K562 (cell line): ENCODE results near the gene KIF5A. TPM values are rescaled to one million over a fixed set of nuclear protein-coding genes. Genes with fewer than 3 reads are reported as not detected.

Experiments used
- AFF1 ChIP-seq, 2 experiments: fragments of 450-650 bp; IDR thresholded peaks; 2 replicates each; pipeline ENCODE4 v1.6.1; 2018; ENCODE audit warnings: mild to moderate bottlenecking in 2 of 2, low read depth in 1 of 2; ENCODE audit not compliant: partially characterized antibody in 2 of 2
- BCL6 ChIP-seq: fragments of 250-450 bp; sonication (Bioruptor Pico); IDR thresholded peaks from 2 replicates; pipeline ENCODE4 v1.4.0; 2020
- C11orf30 ChIP-seq: fragments of 450-650 bp; IDR thresholded peaks from 2 replicates; pipeline ENCODE4 v1.6.1; 2016; ENCODE audit warnings: low read depth, mild to moderate bottlenecking
- CBX8 ChIP-seq: fragments of 200-600 bp; sonication (generic); IDR thresholded peaks from 2 replicates; pipeline ENCODE4 v1.6.1; 2012; ENCODE audit warnings: borderline replicate concordance, mixed run types, low read depth, mild to moderate bottlenecking, moderate library complexity, mixed read lengths, low read length, control low read depth, inconsistent platforms; ENCODE audit not compliant: poor library complexity, severe bottlenecking; ENCODE audit errors: extremely low read depth
- CHD4 ChIP-seq: fragments of 200-600 bp; sonication (generic); IDR thresholded peaks from 3 replicates; pipeline ENCODE4 v1.6.1; 2012; ENCODE audit warnings: low read depth, mild to moderate bottlenecking, mixed read lengths, low read length, inconsistent platforms; ENCODE audit not compliant: insufficient read depth, insufficient replicate concordance, poor library complexity, severe bottlenecking
- E2F3 ChIP-seq: fragments of 250-450 bp; sonication (Bioruptor Pico); IDR thresholded peaks from 2 replicates; pipeline ENCODE4 v1.4.0; 2020; ENCODE audit warnings: mild to moderate bottlenecking
- GATAD2A ChIP-seq: fragments of 450-650 bp; IDR thresholded peaks from 2 replicates; pipeline ENCODE4 v1.6.1; 2017
- MEIS2 ChIP-seq: fragments of 450-650 bp; IDR thresholded peaks from 2 replicates; pipeline ENCODE4 v1.6.1; 2014; ENCODE audit warnings: mild to moderate bottlenecking; ENCODE audit not compliant: partially characterized antibody
- NFYB ChIP-seq: IDR thresholded peaks from 2 replicates; pipeline ENCODE4 v1.6.1; 2011; ENCODE audit warnings: mild to moderate bottlenecking, moderate library complexity; ENCODE audit not compliant: insufficient read length; ENCODE audit errors: extremely low read depth
- NR2C1 ChIP-seq, 2 experiments: fragments of 450-650 bp; IDR thresholded peaks; 2 replicates each; pipeline ENCODE4 v1.6.1; 2017; ENCODE audit warnings: mild to moderate bottlenecking in 2 of 2, antibody characterized with exemption in 1 of 2, inconsistent platforms in 1 of 2, missing compliant biosample characterization in 1 of 2, missing genetic modification characterization in 1 of 2
- RAD51 ChIP-seq: fragments of 450-650 bp; IDR thresholded peaks from 2 replicates; pipeline ENCODE4 v1.7.1; 2016; ENCODE audit warnings: low read depth, mild to moderate bottlenecking, borderline replicate concordance
- RBBP5 ChIP-seq: fragments of 200-600 bp; sonication (generic); IDR thresholded peaks from 2 replicates; pipeline ENCODE4 v1.6.1; 2012; ENCODE audit warnings: borderline replicate concordance, mild to moderate bottlenecking, low read length, control low read depth, inconsistent platforms; ENCODE audit not compliant: insufficient read depth, poor library complexity, severe bottlenecking
- RBM39 ChIP-seq: fragments of 200-400 bp; formaldehyde crosslinking; optimal IDR thresholded peaks from 2 replicates; pipeline ENCODE3; 2018; ENCODE audit warnings: low read depth, low read length
- SAFB ChIP-seq: fragments of 200-400 bp; formaldehyde crosslinking; IDR thresholded peaks from 2 replicates; pipeline ENCODE4 v1.6.1; 2017; ENCODE audit warnings: low read depth, low read length, borderline replicate concordance
- TEAD4 ChIP-seq, 2 experiments: sonication (generic) in 1 of 2; formaldehyde crosslinking in 1 of 2; IDR thresholded peaks; 2 replicates each; pipeline versions ENCODE4 v1.6.1 to v1.8.0; 2012 to 2022; ENCODE audit warnings: borderline replicate concordance in 1 of 2, inconsistent platforms in 1 of 2, low read length in 1 of 2, mild to moderate bottlenecking in 1 of 2, missing genetic modification reagents in 1 of 2
- ZFPM2 ChIP-seq: fragments of 250-450 bp; sonication (Bioruptor Pico); IDR thresholded peaks from 2 replicates; pipeline ENCODE4 v1.5.1; 2022; ENCODE audit warnings: mild to moderate bottlenecking
- ZNF224 ChIP-seq: sonication (generic); formaldehyde crosslinking; IDR thresholded peaks from 2 replicates; pipeline ENCODE4 v1.8.0; 2022; ENCODE audit warnings: mild to moderate bottlenecking, missing genetic modification reagents
- ZNF316 ChIP-seq: fragments of 450-650 bp; IDR thresholded peaks from 2 replicates; pipeline ENCODE4 v1.6.1; 2016
- ZNF764 ChIP-seq: fragments of 250-450 bp; sonication (Bioruptor Pico); IDR thresholded peaks from 2 replicates; pipeline ENCODE4 v1.4.0; 2020; ENCODE audit warnings: low read depth, mild to moderate bottlenecking, moderate library complexity
- polyA plus RNA-seq, 8 experiments: library from polyadenylated mRNA; depleted of rRNA in 4 of 8; stranded (reverse) in 5 of 8; unstranded in 3 of 8; fragments of >200 nt; fragmentation: Nextera tagmentation in 2 of 8; fragmentation: Illumina TruSeq in 1 of 8; extraction: Ambion mirVana in 2 of 8; extraction: Trizol in 1 of 8; gene quantifications; 2 replicates each; pipeline versions ENCODE4 v1.2.1 to v1.2.3, GENCODE V29; 2011 to 2014; ENCODE audit warnings: inconsistent platforms in 1 of 8, missing spikeins in 1 of 8
- total RNA-seq, 7 experiments: library from RNA; depleted of rRNA in 6 of 7; stranded (reverse); fragments of >200 nt in 6 of 7; fragmentation: Illumina TruSeq in 2 of 7; extraction: Trizol in 2 of 7; gene quantifications; 2 replicates each; pipeline versions ENCODE4 v1.2.1 to v1.2.3, GENCODE V29; 2011 to 2021; ENCODE audit warnings: low replicate concordance in 1 of 7
- TF ChIP-seq, protein P1 (sequence below): fragments of 250-450 bp; sonication (Bioruptor Pico); IDR thresholded peaks from 2 replicates; pipeline ENCODE4 v1.9.0; 2021; ENCODE audit warnings: mild to moderate bottlenecking
- TF ChIP-seq, protein P2 (sequence below): fragments of 250-450 bp; sonication (Bioruptor Pico); IDR thresholded peaks from 2 replicates; pipeline ENCODE4 v1.8.0; 2021; ENCODE audit warnings: moderate library complexity, mild to moderate bottlenecking, inconsistent platforms
- TF ChIP-seq, protein P3 (sequence below): fragments of 250-450 bp; sonication (Bioruptor Pico); IDR thresholded peaks from 2 replicates; pipeline ENCODE4 v1.8.0; 2021; ENCODE audit warnings: borderline replicate concordance, mild to moderate bottlenecking, moderate library complexity; ENCODE audit not compliant: poor library complexity, severe bottlenecking

Gene KIF5A
- total and polyA plus RNA-seq, 9 of the 15 experiments (the other 6 are each of a cell fraction or from before 2014, with no cell fraction given), result 3.4 to 17.7 (median 8.0) TPM

GRCh38 chr12:57614178-57614947 lies 64.5 kb downstream of the KIF5A start (continued):
- TF ChIP-seq RBBP5, result no peak
- TF ChIP-seq, protein P1, sequence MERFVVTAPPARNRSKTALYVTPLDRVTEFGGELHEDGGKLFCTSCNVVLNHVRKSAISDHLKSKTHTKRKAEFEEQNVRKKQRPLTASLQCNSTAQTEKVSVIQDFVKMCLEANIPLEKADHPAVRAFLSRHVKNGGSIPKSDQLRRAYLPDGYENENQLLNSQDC (CRISPR knock-in tag), result no peak
- TF ChIP-seq CHD4, result no peak
- TF ChIP-seq ZNF224 (CRISPR knock-in tag), result no peak
- TF ChIP-seq NR2C1 (IDR thresholded peaks at IDR 0.05), result no peak
- TF ChIP-seq NR2C1 (tag; IDR thresholded peaks at IDR 0.05), result no peak
- TF ChIP-seq, protein P2, sequence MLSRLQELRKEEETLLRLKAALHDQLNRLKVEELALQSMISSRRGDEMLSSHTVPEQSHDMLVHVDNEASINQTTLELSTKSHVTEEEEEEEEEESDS (CRISPR knock-in tag), result no peak
- no peak for TF ChIP-seq BCL6 (CRISPR knock-in tag)
- TF ChIP-seq ZNF764 (CRISPR knock-in tag), result no peak
- TF ChIP-seq RAD51, result peak; percentile 81
- TF ChIP-seq, protein P3, sequence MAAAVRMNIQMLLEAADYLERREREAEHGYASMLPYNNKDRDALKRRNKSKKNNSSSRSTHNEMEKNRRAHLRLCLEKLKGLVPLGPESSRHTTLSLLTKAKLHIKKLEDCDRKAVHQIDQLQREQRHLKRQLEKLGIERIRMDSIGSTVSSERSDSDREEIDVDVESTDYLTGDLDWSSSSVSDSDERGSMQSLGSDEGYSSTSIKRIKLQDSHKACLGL (CRISPR knock-in tag), result no peak
- no peak for TF ChIP-seq CBX8
- no peak for TF ChIP-seq ZFPM2 (CRISPR knock-in tag)
- TF ChIP-seq RBM39, result no peak
- peak; percentile 64; the same call in 1 of the 2 replicates for TF ChIP-seq C11orf30
- TF ChIP-seq GATAD2A, result no peak
- TF ChIP-seq AFF1 (IDR thresholded peaks at IDR 0.05; ENCODE audit: low read depth in 1 of 2, partially characterized antibody in 2 of 2), result no peak
- TF ChIP-seq SAFB, result no peak
- peak; percentile 62 for TF ChIP-seq NFYB
- peak; percentile 61 for TF ChIP-seq MEIS2
- peak; percentile 76 for TF ChIP-seq ZNF316
- no peak for TF ChIP-seq E2F3
- TF ChIP-seq TEAD4 (IDR thresholded peaks at IDR 0.05; ENCODE audit: low read length), result no peak
- TF ChIP-seq TEAD4 (CRISPR knock-in tag; IDR thresholded peaks at IDR 0.05; ENCODE audit: borderline replicate concordance), result no peak
